ENCODE data around the gene KIF21A.

- TF ChIP-seq POLR2A (IDR thresholded peaks at IDR 0.05; ENCODE audit: low read length) (no peak), GATA1 (IDR thresholded peaks at IDR 0.05; ENCODE audit: low read depth, low read length) (no peak)
Measured at GRCh38 chr12:39327510-39327909, 115.4 kb downstream of the KIF21A start.
